Epithelial cell of proximal tubule (primary cell): ENCODE measurements around the gene KRT10. TPM values are rescaled to one million over a fixed set of nuclear protein-coding genes. Genes with fewer than 3 reads are reported as not detected.

Source experiments
- DNase-seq: peaks from one replicate; pipeline ENCODE4 v3.0.0-alpha.2; 2011; ENCODE audit warnings: low read depth
- H3K4me3 ChIP-seq: 2 replicates; pipeline ENCODE4 v1.5.1; 2011; ENCODE audit warnings: low read depth, mild to moderate bottlenecking, low read length
- total RNA-seq: library from RNA; depleted of rRNA; stranded (reverse); fragments of >200 nt; gene quantifications from 2 replicates; pipeline ENCODE4 v1.2.3, GENCODE V29; 2015
- TF ChIP-seq, protein P1 (sequence below): conservative IDR thresholded peaks from 2 replicates; pipeline ENCODE4 v1.5.1; 2012; ENCODE audit warnings: low read depth, mild to moderate bottlenecking, low read length

KRT10 gene
- total RNA-seq, 1 donor from 2014 or later: 10.8 TPM

GRCh38 chr17:40824015-40824832 is 1.8 kb upstream of the KRT10 start:
- TF ChIP-seq, protein P1, sequence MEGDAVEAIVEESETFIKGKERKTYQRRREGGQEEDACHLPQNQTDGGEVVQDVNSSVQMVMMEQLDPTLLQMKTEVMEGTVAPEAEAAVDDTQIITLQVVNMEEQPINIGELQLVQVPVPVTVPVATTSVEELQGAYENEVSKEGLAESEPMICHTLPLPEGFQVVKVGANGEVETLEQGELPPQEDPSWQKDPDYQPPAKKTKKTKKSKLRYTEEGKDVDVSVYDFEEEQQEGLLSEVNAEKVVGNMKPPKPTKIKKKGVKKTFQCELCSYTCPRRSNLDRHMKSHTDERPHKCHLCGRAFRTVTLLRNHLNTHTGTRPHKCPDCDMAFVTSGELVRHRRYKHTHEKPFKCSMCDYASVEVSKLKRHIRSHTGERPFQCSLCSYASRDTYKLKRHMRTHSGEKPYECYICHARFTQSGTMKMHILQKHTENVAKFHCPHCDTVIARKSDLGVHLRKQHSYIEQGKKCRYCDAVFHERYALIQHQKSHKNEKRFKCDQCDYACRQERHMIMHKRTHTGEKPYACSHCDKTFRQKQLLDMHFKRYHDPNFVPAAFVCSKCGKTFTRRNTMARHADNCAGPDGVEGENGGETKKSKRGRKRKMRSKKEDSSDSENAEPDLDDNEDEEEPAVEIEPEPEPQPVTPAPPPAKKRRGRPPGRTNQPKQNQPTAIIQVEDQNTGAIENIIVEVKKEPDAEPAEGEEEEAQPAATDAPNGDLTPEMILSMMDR: no peak
- no peak overlapping the region for H3K4me3 ChIP-seq
- DNase-seq: no peak

GRCh38 chr17:40821536-40821935 is 878 bp downstream of the KRT10 start:
- no peak overlapping the region for H3K4me3 ChIP-seq
- DNase-seq: no peak
- TF ChIP-seq, protein P1: no peak

- TF ChIP-seq, protein P1: no peak
- no peak for DNase-seq
- peak overlapping the region; percentile 69 for H3K4me3 ChIP-seq
Observed at GRCh38 chr17:40820228-40820838, 2.1 kb downstream of the KRT10 start.

GRCh38 chr17:40819528-40820125 is 2.8 kb downstream of the KRT10 start:
- H3K4me3 ChIP-seq: peak overlapping the region; percentile 69
- TF ChIP-seq, protein P1: no peak
- no peak for DNase-seq

GRCh38 chr17:40818733-40819527 is 3.5 kb downstream of the KRT10 start:
- H3K4me3 ChIP-seq: peak overlapping the region; percentile 69
- TF ChIP-seq, protein P1: no peak

DNA sequence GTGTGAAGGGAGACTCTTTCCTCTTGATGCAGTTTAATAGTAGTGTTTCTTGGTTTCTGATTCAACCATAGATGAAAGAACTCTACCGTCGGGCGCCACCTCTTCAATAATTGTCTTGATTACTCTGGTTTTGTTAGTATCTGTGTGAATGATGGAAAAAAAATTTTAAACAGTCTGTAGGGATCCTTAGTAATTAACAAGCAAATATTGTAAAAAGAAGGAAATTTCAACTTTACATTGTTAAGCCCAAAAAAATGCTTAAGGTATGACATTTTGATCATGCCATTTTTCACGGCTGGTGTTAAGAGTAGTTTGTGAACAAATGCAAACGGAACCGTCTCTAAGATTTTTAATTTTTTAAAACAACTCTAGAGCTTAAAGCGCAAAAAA is 4.1 kb downstream of the KRT10 start:
- no peak for DNase-seq
- TF ChIP-seq, protein P1: no peak
- peak overlapping the region; percentile 69 for H3K4me3 ChIP-seq

More at GRCh38 chr17:40818733-40819527, 3.5 kb downstream of the KRT10 start:
- no peak for DNase-seq
